ENCODE measurements around the gene C14orf180.

GRCh38 chr14:104576970-104577332, 2.6 kb upstream of the C14orf180 start:
- TF ChIP-seq ATF2 (CRISPR knock-in tag; IDR thresholded peaks at IDR 0.05; ENCODE audit: borderline replicate concordance, low read depth) (no peak), ZNF425 (CRISPR knock-in tag; conservative IDR thresholded peaks at IDR 0.05) (no peak), SP1 (CRISPR knock-in tag; conservative IDR thresholded peaks at IDR 0.05) (no peak), ZNF512 (CRISPR knock-in tag; IDR thresholded peaks at IDR 0.05; ENCODE audit: borderline replicate concordance) (no peak), CTCF (IDR thresholded peaks at IDR 0.05) (no peak), HMGXB4 (CRISPR knock-in tag; IDR thresholded peaks at IDR 0.05) (no peak)
